ENCODE measurements around the gene PPM1F.
"Not testable (repeated sequence)": the region's sequence is repeated elsewhere in the genome, so short reads cannot be mapped to it uniquely, and the experiment has no call there.

The PPM1F gene

DNA sequence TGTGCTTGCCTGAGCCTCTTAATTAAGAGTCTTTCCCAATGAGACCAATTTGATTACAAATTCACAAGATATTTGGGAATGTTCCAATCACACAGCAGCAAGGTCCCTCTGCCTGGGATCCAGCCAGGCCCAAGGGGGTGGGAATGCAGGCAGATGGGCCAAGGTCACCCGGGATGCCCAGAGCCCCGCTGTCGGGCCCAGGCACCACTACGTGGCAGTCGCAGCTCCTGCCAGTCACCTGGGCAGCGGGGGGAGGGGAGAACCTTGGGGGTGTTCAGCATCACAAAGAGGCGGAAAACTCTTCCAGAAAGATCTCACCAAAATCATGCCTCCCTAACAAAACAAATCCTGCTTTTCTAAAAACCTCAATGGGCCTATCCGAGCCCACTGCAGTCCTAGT lies 30.9 kb downstream of the PPM1F start:
- DNase-seq (ENCODE audit: low read depth in 2 of 2, low spot score in 1 of 2): no peak

DNA sequence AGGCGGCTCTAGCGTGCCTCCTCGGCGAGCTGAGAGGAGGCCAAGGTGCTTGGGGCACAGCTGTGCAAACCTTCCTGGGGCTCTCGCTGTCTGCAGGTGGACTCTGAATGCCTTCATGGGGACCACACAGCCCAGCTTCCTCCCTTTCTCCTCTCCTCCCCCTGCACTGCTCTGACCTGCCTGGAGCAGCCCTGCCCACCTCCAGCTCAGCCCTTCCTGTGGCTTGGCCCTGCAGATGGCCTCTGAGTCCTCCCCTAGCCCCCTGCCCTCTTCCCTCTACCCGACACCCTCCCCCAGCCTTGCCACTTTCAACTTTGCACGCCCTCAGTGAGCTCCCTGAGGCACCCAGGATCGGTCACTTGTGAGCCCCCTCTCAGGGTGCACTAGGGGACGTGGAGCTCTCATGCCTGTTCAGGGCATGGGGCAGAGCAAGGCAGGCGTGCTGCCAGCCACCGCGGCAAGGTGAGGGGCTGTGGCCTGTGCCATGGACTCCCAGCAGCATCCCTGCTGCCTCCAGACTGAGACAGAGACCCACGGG lies 31.4 kb downstream of the PPM1F start:
- DNase-seq (ENCODE audit: low read depth in 2 of 2, low spot score in 1 of 2): no peak

DNA sequence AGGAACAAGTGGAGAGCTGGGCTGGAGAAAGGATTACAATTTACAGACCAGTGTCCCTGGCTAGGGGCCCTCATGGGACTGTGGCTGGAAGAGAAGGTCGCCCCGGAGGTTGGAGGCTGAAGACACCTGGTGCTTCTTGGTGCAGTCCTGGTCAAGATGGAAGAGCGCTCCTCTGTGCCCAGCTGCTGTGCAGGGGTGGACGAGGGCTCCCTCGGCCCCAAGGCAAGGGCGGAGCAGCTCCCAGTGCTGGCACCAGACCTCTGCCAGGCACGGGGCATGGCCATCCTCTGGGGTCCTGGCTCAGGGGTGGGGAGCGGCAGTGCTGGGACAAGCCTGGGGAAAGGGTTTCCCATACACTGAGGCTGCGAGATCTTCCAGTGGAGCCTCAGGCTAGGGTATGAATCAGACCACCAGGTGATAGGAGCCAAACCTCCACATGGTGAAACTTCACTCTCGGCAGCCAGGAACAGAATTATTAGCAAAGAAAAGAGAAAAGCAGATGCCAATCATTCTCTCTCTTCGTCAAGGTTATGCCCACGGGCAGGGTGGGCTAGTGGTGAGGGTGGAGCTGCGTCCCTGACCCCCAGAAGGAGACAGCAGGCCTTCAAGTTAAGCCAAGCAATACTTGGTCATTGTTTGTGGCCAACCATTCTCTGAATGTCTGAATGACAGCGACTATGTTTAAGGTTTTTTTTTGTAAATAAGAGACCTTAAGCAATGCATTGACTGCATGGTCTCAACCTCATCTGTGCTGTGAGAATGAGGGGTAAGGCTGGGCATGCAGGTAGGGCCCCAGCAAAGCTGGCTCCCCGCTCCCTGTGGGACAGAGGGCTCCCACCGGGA lies 32.1 kb downstream of the PPM1F start:
- DNase-seq (ENCODE audit: low read depth in 2 of 2, low spot score in 1 of 2): no peak

GRCh38 chr22:21919526-21920307 lies 32.9 kb downstream of the PPM1F start:
- no peak for DNase-seq (ENCODE audit: low read depth in 2 of 2, low spot score in 1 of 2)

DNA sequence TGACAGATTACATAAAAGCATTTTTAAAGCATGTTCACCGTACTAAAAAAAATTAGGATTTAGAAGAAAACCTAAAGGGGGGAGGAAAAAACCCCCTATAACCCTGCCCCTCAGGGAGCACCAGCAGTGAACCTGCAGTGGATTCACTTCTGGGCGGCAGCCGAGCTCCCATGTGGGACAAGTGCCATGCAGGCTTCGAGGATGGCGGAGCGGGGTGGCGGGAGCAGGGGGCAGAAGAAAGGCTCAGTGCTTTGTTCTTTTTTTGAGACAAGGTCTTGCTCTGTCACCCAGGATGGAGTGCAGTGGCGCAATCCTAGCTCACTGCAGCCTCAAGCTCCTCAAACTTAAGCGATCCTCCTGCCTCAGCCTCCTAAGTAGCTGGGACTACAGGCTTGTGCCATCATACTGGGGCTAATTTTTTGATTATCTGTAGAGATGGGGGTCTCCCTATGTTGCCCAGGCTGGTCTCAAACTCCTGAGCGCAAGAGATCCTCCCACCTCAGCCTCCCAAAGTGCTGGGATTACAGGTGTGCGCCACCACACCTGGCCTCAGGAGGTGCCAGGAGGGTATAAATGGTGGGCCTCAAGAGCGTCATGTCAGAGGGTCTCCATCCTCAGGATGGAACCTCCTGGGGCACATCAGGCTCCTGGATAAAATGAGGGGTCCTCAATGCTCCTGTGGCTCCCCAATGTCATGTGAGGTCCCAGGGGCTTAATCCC lies 34.0 kb downstream of the PPM1F start:
- no peak for DNase-seq (ENCODE audit: low read depth in 2 of 2, low spot score in 1 of 2)

DNA sequence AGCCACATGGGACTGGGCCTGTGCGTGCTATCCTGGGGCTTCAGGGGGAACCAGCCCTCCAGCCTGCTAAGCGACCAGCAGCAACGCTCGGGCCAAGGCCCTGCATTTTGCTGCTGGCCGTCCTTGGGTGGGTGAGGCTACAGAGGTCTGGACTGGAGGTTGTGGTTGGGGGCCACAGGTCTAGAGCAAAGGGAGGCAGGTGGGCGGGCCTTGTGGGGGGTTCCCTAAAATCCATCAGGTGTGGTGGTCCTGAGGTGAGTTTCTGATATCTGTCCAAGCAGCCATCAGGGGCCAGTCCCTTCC lies 34.7 kb downstream of the PPM1F start:
- DNase-seq (ENCODE audit: low read depth in 2 of 2, low spot score in 1 of 2): no peak

DNA sequence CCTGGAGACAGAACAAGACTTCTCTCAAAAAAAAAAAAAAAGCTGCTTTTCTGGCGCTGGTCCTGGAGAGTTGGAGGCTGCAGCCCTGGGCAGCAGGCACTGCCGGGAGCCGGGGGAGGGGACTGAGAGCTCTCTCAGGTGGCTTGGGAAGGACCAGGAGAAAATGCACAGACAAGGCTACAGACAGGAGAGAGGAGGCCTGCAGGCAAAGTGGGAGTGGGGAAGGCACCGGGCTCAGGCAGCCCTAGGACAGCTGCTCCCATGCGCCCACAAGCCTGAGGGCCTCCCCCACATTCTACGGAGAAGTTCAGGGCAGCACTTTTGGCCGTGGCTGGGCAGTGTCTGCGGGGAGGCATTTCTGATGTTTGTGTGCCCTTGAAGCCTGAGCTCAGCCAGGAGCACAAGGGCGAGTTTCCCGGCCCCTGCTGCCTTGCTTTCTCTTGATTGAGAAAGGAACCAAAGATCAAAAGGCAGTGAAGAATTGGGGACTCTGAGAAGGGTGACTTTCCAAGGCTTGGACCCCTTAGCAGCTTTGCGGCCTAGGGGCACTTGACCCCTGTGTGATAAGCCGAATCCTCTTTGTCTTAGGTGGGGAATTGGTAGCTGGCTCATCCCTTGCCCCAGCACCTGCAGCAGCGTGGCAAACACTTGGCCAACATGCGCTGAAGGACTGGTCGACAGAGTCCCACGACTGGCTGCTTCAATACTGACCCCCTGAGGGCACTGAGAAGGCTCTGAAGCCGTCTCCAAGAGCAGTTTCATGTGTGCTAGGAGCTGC lies 35.3 kb downstream of the PPM1F start:
- no peak for DNase-seq (ENCODE audit: low read depth in 2 of 2, low spot score in 1 of 2)

GRCh38 chr22:21916309-21916918 lies 36.2 kb downstream of the PPM1F start:
- DNase-seq (ENCODE audit: low read depth in 2 of 2, low spot score in 1 of 2): no peak

DNA sequence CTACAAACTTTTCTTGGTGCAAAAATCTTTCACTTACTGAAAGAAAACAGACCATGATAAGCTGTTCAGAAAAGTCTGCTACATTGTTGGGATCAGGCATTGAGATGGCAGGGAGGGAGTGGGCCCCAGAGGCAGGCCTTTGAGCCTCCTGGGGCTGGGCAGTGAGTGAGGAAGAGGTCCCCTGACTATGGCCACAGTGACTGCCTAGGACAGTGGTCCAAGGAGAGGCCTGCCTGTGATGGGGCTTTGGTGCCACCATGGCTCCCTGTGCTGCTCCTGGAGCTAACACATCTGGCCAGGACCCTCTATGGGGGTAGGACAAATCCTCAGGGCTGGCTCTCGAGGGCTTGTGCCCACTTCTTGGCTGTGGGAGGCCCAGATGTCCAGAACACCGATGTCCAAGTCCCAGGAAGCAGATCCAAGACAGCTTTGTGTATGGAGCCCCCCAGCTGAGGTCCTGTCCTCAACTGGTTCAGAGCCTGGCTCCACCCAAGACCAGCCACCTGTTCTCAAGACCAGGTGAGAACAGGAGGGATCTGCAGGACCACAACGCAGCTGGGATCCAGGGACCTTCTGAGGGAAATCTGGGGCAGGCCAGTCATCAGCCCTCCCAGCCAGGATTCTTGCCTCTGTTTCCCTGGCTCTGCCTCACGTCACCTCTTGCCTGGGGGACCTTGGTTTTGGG lies 36.9 kb downstream of the PPM1F start:
- no peak for DNase-seq (ENCODE audit: low read depth in 2 of 2, low spot score in 1 of 2)

DNA sequence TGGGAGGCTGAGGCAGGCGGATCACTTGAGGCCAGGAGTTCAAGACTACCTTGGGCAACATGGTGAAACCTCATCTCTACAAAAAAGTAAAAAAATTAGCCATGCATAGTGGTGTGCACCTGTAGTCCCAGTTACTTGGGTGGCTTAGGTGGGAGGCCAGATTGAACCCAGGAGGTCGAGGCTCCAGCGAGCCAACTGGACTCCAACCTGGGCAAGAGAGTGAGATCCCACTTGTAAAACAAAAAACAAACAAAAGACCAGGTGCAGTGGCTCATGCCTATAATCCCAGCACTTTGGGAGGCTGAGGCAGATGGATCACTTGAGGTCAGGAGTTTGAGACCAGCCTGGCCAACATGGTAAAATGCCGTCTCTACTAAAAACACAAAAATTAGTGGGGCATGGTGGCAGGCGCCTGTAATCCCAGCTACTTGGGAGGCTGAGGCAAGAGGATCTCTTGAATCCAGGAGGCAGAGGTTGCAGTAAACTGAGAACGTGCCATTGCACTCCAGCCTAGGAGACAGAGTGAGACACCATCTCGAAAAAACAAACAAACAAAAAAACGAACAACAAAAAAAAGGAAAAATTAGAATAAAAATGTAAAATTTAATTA lies 38.5 kb downstream of the PPM1F start:
- not testable (repeated sequence) for DNase-seq (ENCODE audit: low read depth in 2 of 2, low spot score in 1 of 2)

- not testable (repeated sequence) for DNase-seq (ENCODE audit: low read depth in 2 of 2, low spot score in 1 of 2)
Measured at GRCh38 chr22:21910367-21910766, 42.3 kb downstream of the PPM1F start.

GRCh38 chr22:21909871-21910270 lies 42.8 kb downstream of the PPM1F start:
- no peak for DNase-seq (ENCODE audit: low read depth in 2 of 2, low spot score in 1 of 2)

DNA sequence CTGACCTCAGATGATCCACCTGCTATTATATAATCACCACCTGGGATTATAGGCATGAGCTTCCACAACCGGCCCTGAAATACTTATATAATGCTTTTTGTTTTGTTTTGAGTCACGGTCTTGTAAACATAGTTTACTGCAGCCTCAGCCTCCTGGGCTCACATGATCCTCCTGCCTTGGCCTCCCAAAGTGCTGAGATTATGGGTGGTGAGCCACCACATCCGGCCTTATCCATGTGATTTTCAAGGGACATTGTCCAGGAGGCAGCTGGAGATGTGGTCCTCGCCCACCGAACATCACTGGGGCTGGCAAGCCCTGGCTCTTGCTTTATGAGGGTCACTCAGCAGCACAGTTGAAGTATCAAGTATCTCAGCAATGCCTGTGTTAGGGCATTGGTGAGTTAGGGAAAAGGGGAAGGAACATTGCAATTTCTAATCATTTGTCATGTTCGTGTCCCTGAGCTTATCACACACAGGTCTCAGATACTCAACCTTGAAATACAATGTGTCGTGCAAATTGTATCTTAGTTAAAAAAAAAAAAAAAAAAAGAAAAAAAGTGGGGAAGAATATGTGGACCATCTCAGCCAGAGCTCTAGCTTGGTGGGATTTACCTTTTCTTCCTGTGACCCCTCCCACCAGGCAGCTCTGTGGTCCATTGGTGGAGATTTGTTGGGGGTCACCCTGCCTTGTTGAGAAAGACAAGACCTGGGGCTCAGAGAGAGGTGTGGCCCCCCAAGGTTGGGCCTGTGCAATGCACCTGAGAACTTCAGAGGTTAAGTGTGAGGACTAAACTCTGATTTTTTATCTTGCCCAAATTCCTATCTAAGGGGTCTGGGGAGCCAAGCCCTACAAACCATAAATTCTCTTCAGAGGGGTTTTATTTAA lies 44.8 kb downstream of the PPM1F start:
- no peak for DNase-seq (ENCODE audit: low read depth in 2 of 2, low spot score in 1 of 2)

DNA sequence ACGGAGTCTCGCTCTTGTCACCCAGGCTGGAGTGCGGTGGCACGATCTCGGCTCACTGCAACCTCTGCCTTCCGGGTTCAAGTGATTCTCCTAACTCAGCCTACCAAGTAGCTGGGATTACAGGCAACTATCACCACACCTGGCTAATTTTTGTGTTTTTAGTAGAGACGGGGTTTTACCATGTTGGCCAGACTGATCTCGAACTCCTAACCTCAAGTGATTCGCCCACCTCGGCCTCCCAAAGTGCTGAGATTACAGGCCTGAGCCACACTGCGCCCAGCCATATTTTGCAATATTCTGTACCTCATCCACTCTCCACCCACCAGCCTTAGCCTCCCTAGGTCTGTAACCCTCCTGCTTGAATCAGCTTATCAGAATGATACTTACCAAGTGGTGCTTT lies 47.4 kb downstream of the PPM1F start:
- not testable (repeated sequence) for DNase-seq (ENCODE audit: low read depth in 2 of 2, low spot score in 1 of 2)

GRCh38 chr22:21904250-21904789 lies 48.3 kb downstream of the PPM1F start:
- DNase-seq (ENCODE audit: low read depth in 2 of 2, low spot score in 1 of 2): no peak

GRCh38 chr22:21903283-21903682 lies 49.4 kb downstream of the PPM1F start:
- DNase-seq (ENCODE audit: low read depth in 2 of 2, low spot score in 1 of 2): no peak

DNA sequence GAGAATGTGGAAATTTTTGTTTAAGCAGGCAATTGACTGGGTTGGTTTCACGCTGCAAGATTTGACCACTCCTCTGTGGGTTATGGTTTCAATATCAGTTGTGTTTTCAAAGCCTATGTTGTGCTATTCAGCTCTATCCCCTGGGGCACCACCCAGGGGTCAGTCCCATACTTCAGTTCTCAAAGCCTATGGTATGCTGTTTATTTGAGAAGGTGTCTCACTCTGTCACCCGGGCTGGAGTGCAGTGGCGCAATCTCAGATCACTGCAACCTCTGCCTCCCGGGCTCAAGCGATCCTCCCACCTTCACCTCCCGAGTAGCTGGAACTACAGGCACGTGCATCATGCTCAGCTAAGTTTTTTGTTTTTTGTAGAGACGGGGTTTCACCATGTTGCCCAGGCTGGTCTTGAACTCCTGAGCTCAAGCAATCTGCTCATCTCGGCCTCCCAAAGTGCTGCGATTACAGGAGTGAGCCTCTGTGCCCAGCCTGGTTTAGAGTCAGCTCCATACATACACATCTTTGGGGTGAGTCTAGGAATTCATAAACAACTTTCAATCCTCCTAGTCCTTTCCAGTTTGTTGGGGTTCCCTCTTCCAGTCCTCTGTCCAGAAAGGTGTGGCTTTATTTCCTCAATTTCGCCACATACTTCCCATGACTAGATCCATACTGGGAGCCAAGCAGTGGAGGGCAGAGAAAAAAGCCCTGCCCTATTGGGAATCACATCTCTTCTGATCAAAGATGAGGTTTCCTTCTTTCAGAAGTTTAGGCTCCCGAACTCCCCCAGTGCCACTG lies 50.2 kb downstream of the PPM1F start:
- DNase-seq (ENCODE audit: low read depth in 2 of 2, low spot score in 1 of 2): no peak
